Liver (tissue), 3 donors: ENCODE data around the gene ZDHHC11.

Experiments used
- CTCF ChIP-seq: fragments of 150-350 bp; IDR thresholded peaks from 2 replicates; pipeline ENCODE4 v1.5.1; 2017; ENCODE audit warnings: improper control_type of control experiment, low read depth, low read length; ENCODE audit not compliant: missing input control
- RAD21 ChIP-seq, 2 donors: IDR thresholded peaks; 2 replicates each; pipeline ENCODE4 v1.6.1; 2016; ENCODE audit warnings: antibody characterized with exemption in 2 of 2, mild to moderate bottlenecking in 2 of 2
- REST ChIP-seq: IDR thresholded peaks from 2 replicates; pipeline ENCODE4 v1.6.1; 2016; ENCODE audit warnings: antibody characterized with exemption, mild to moderate bottlenecking
- RXRA ChIP-seq, 2 donors: IDR thresholded peaks; 2 replicates each; pipeline ENCODE4 v1.6.1; 2017 to 2018; ENCODE audit warnings: antibody characterized with exemption in 2 of 2, mild to moderate bottlenecking in 1 of 2
- YY1 ChIP-seq: IDR thresholded peaks from 2 replicates; pipeline ENCODE4 v1.6.1; 2016; ENCODE audit warnings: antibody characterized with exemption, mild to moderate bottlenecking
- donor health status: healthy.
- donor health status: healthy.

DNA sequence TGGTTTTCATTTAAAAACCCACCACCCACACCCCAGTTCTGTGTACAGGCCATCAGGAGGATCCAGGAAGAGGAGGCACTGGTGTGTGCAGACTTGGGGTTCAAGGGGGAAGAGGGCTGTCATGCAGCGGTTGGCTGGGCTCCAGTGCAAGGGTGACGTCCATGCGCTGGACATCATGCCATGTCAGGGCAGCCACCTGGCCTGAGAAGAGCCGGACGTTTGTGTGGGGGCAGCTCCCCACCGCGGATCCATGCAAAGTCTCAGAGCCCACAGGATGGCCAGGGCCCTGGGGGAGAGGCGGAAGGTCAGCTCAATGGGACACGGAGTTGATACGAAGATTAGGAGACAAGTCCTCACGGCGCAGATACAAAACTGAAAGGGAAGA, 30.8 kb upstream of the ZDHHC11 start:
- no peak for TF ChIP-seq CTCF
- TF ChIP-seq YY1 = no peak
- TF ChIP-seq RXRA (IDR thresholded peaks at IDR 0.05) = no peak
- TF ChIP-seq REST = no peak
- no peak for TF ChIP-seq RAD21 (IDR thresholded peaks at IDR 0.05)
